ENCODE measurements around the gene ZNF547.

The ZNF547 gene

GRCh38 chr19:57362997-57363687, at the start of gene ZNF547, which contains the start of gene TRAPPC2B:
Gene ZNF547, plus strand, starts transcription at chr19:57363551. Its CDS starts 5,005 bp downstream, at chr19:57368556.
Gene TRAPPC2B, plus strand, starts transcription at chr19:57363551. Its CDS starts 1,283 bp downstream, at chr19:57364834.
- H3K27ac ChIP-seq, result peak within 1 kb of the TSS; percentile 82
- no peak for TF ChIP-seq ZFX (IDR thresholded peaks at IDR 0.05; ENCODE audit: borderline replicate concordance)
- TF ChIP-seq, protein P1, sequence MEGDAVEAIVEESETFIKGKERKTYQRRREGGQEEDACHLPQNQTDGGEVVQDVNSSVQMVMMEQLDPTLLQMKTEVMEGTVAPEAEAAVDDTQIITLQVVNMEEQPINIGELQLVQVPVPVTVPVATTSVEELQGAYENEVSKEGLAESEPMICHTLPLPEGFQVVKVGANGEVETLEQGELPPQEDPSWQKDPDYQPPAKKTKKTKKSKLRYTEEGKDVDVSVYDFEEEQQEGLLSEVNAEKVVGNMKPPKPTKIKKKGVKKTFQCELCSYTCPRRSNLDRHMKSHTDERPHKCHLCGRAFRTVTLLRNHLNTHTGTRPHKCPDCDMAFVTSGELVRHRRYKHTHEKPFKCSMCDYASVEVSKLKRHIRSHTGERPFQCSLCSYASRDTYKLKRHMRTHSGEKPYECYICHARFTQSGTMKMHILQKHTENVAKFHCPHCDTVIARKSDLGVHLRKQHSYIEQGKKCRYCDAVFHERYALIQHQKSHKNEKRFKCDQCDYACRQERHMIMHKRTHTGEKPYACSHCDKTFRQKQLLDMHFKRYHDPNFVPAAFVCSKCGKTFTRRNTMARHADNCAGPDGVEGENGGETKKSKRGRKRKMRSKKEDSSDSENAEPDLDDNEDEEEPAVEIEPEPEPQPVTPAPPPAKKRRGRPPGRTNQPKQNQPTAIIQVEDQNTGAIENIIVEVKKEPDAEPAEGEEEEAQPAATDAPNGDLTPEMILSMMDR (IDR thresholded peaks at IDR 0.05), result no peak

DNA sequence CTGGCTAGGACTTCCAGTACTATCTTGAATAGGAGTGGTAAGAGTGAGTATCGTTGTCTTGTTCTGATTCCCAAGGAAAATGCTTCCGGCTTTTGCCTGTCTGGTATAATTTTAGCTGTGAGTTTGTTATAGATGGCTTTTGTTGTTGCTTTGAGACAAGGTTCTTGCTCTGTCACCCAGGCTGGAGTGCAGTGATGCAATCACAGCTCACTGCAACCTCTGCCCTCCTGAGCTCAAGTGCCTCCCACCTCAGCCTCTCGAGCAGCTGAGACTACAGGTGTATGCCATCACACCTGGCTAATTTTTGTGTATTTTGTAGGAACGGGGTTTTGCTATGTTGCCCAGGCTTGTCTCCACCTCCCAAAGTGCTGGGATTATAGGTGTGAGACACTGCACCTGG, 49.2 kb upstream of the ZNF547 start:
- TF ChIP-seq ZFX (IDR thresholded peaks at IDR 0.05; ENCODE audit: borderline replicate concordance), result no peak
- TF ChIP-seq, protein P1 (IDR thresholded peaks at IDR 0.05), result no peak

DNA sequence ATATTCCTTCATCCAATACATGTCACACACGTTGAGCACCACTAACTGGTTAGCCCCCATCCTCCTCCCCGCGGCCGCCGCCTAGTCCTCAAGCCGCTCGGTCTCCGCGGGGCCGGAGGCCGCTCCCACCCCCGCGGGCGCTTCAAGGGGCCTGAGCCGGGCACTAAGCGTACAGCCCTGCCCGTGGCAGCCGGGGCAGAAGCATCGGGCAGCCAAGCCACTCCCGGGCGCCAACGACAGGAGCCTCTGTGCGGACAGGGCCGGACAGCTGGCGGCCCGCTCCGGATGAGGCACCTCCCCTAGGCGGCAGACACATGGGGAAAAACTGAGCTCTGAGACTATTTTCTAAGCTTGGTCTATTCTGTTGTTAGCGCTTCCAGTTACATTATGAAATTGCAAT, 45.8 kb upstream of the ZNF547 start:
- no peak for TF ChIP-seq ZFX (IDR thresholded peaks at IDR 0.05; ENCODE audit: borderline replicate concordance)
- no peak overlapping the region for H3K27ac ChIP-seq

More for the DNA sequence above, 49.2 kb upstream of the ZNF547 start:
- no peak overlapping the region for H3K27ac ChIP-seq

- H3K27ac ChIP-seq, result peak overlapping the region; percentile 73
- TF ChIP-seq ZFX (IDR thresholded peaks at IDR 0.05; ENCODE audit: borderline replicate concordance), result no peak
Observed at GRCh38 chr19:57319869-57320179, 43.5 kb upstream of the ZNF547 start.

GRCh38 chr19:57320180-57321084, 42.9 kb upstream of the ZNF547 start, which contains the start of gene ZNF543:
Gene ZNF543, plus strand, starts transcription at chr19:57320472. Its CDS starts 382 bp downstream, at chr19:57320854.
- TF ChIP-seq, protein P1 (IDR thresholded peaks at IDR 0.05), result no peak
- TF ChIP-seq ZFX (IDR thresholded peaks at IDR 0.05; ENCODE audit: borderline replicate concordance), result no peak
- H3K27ac ChIP-seq, result peak within 1 kb of the TSS; percentile 73

DNA sequence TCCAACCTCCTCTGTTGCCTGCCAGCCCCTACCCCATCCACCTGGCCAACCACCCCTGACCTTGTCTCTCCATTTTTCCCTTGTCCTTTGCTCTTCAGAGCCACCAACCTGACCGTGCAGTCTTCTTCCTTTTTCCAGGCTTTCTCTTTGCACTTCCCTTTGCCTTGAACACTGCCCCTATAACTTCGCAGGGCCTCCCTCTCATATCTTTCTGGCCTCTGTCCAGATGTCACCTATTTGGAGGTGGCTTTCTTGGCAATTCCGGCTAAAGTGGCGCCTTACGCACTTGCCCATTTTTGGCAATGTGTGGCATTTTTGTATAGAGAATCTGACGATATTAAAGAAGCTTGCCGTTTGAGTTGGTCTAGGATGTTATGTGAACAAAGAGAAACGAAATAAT, 42.2 kb upstream of the ZNF547 start:
- H3K27ac ChIP-seq, result peak overlapping the region; percentile 73
- TF ChIP-seq, protein P1 (IDR thresholded peaks at IDR 0.05), result no peak
- TF ChIP-seq ZFX (IDR thresholded peaks at IDR 0.05; ENCODE audit: borderline replicate concordance), result no peak

GRCh38 chr19:57321751-57322150, 41.6 kb upstream of the ZNF547 start:
- no peak overlapping the region for H3K27ac ChIP-seq
- TF ChIP-seq ZFX (IDR thresholded peaks at IDR 0.05; ENCODE audit: borderline replicate concordance), result no peak
- TF ChIP-seq, protein P1 (IDR thresholded peaks at IDR 0.05), result no peak

DNA sequence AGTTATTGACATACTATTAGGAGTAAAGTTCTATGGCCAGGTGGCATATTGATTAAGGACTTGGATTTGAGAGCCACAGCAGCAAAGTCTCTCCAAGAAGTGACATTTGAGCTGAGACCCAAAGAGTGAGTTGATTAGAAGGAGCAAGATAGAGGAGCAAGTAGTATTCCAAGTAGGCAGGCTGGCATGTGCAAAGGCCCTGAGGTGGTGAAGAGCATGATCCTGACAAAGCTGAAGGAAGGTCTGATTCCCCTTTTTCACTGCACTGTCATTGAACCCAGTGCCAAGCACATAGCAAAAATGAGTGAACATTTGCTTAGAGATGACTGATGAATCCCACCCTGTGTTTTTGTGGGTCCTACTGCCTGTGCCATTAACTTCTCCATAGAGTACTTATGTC, 38.4 kb upstream of the ZNF547 start:
- no peak for TF ChIP-seq ZFX (IDR thresholded peaks at IDR 0.05; ENCODE audit: borderline replicate concordance)
- TF ChIP-seq, protein P1 (IDR thresholded peaks at IDR 0.05), result no peak
- H3K27ac ChIP-seq, result no peak overlapping the region

Measured in 22Rv1 (cell line).